Parathyroid adenoma (tissue), 2 donors: ENCODE results near the gene IGF2BP2.
A peak's percentile ranks its signal among the peaks of the same experiment; 100 is the strongest.
"Not testable (repeated sequence)": the region's sequence is repeated elsewhere in the genome, so short reads cannot be mapped to it uniquely, and the experiment has no call there.

Experiments
- H2AFZ ChIP-seq: fragments of 300-600 bp; sonication (generic); one replicate; pipeline ENCODE4 v1.7.0; 2017; ENCODE audit warnings: antibody characterized with exemption, mild to moderate bottlenecking
- H3K27ac ChIP-seq: fragments of 300-600 bp; sonication (generic); one replicate; pipeline ENCODE4 v1.7.0; 2017
- H3K27me3 ChIP-seq: fragments of 300-600 bp; sonication (generic); one replicate; pipeline ENCODE4 v1.7.0; 2017; ENCODE audit warnings: low read length; ENCODE audit not compliant: control insufficient read depth, insufficient read depth
- H3K36me3 ChIP-seq: fragments of 300-600 bp; sonication (generic); one replicate; pipeline ENCODE4 v1.7.0; 2017; ENCODE audit warnings: low read length; ENCODE audit not compliant: control insufficient read depth, insufficient read depth
- H3K4me1 ChIP-seq: fragments of 300-600 bp; sonication (generic); one replicate; pipeline ENCODE4 v1.7.0; 2017; ENCODE audit warnings: control low read depth
- H3K4me2 ChIP-seq: fragments of 300-600 bp; sonication (generic); one replicate; pipeline ENCODE4 v1.7.0; 2017; ENCODE audit warnings: low read length
- H3K4me3 ChIP-seq: fragments of 300-600 bp; sonication (generic); one replicate; pipeline ENCODE4 v1.7.0; 2017; ENCODE audit warnings: low read depth, low read length
- H3K79me2 ChIP-seq: fragments of 300-600 bp; sonication (generic); one replicate; pipeline ENCODE4 v1.7.0; 2017; ENCODE audit warnings: control low read depth
- H3K9ac ChIP-seq: fragments of 300-600 bp; sonication (generic); one replicate; pipeline ENCODE4 v1.7.0; 2017; ENCODE audit warnings: mild to moderate bottlenecking
- H3K9me3 ChIP-seq: fragments of 300-600 bp; sonication (generic); one replicate; pipeline ENCODE4 v1.7.0; 2017; ENCODE audit warnings: low read length; ENCODE audit not compliant: control insufficient read depth
- CTCF ChIP-seq: fragments of 300-600 bp; sonication (generic); IDR thresholded peaks from one replicate; pipeline ENCODE4 v1.7.0; 2017; ENCODE audit warnings: antibody characterized with exemption, mild to moderate bottlenecking
- donor health status: primary hyperparathyroidism.

IGF2BP2 gene

GRCh38 chr3:185701611-185702261 lies 123.1 kb downstream of the IGF2BP2 start:
- H3K4me3 ChIP-seq: no peak overlapping the region
- no peaks in the 10 kb centered on the region for H3K27me3 ChIP-seq
- TF ChIP-seq CTCF: no peak
- no peaks in the 10 kb centered on the region for H3K9me3 ChIP-seq
- H3K4me1 ChIP-seq: peaks cover 10% of the 10 kb centered on the region
- H3K9ac ChIP-seq: no peak overlapping the region
- no peaks in the 10 kb centered on the region for H3K36me3 ChIP-seq
- peak overlapping the region; percentile 12 for H3K27ac ChIP-seq
- H3K4me2 ChIP-seq: no peak overlapping the region
- H3K79me2 ChIP-seq: no peaks in the 10 kb centered on the region
- peak overlapping the region; percentile 58 for H2AFZ ChIP-seq

- no peak overlapping the region for H2AFZ ChIP-seq
- no peak overlapping the region for H3K9ac ChIP-seq
- H3K27me3 ChIP-seq: no peaks in the 10 kb centered on the region
- no peak overlapping the region for H3K27ac ChIP-seq
- H3K79me2 ChIP-seq: no peaks in the 10 kb centered on the region
- H3K4me3 ChIP-seq: no peak overlapping the region
- no peaks in the 10 kb centered on the region for H3K36me3 ChIP-seq
- peaks cover 10% of the 10 kb centered on the region for H3K4me1 ChIP-seq
- no peaks in the 10 kb centered on the region for H3K9me3 ChIP-seq
- no peak overlapping the region for H3K4me2 ChIP-seq
- TF ChIP-seq CTCF: no peak
Measured at GRCh38 chr3:185699927-185700326, 124.9 kb downstream of the IGF2BP2 start.

GRCh38 chr3:185697228-185697627 lies 127.6 kb downstream of the IGF2BP2 start:
- H3K4me2 ChIP-seq, H2AFZ ChIP-seq, H3K4me3 ChIP-seq: not testable (repeated sequence)

GRCh38 chr3:185696039-185696438 lies 128.8 kb downstream of the IGF2BP2 start:
- Histone ChIP-seq H3K9ac (no peak overlapping the region), H3K36me3 (no peaks in the 10 kb centered on the region), H3K27ac (no peak overlapping the region), H3K79me2 (no peaks in the 10 kb centered on the region), H3K9me3 (no peaks in the 10 kb centered on the region), H3K4me3 (no peak overlapping the region), H2AFZ (no peak overlapping the region), H3K4me2 (no peak overlapping the region), H3K27me3 (no peaks in the 10 kb centered on the region), H3K4me1 (no peaks in the 10 kb centered on the region)
- TF ChIP-seq CTCF: no peak

More at GRCh38 chr3:185697228-185697627, 127.6 kb downstream of the IGF2BP2 start:
- not testable (repeated sequence) for H3K4me1 ChIP-seq, H3K9ac ChIP-seq, H3K9me3 ChIP-seq, H3K36me3 ChIP-seq, H3K27me3 ChIP-seq, H3K79me2 ChIP-seq, H3K27ac ChIP-seq

GRCh38 chr3:185693985-185694653 lies 130.7 kb downstream of the IGF2BP2 start:
- no peaks in the 10 kb centered on the region for H3K36me3 ChIP-seq
- H3K79me2 ChIP-seq: no peaks in the 10 kb centered on the region
- H3K27me3 ChIP-seq: no peaks in the 10 kb centered on the region
- H3K9ac ChIP-seq: no peak overlapping the region
- H3K27ac ChIP-seq: no peak overlapping the region
- no peak overlapping the region for H2AFZ ChIP-seq
- no peaks in the 10 kb centered on the region for H3K4me1 ChIP-seq
- H3K9me3 ChIP-seq: no peaks in the 10 kb centered on the region
- no peak overlapping the region for H3K4me3 ChIP-seq
- no peak overlapping the region for H3K4me2 ChIP-seq
- no peak for TF ChIP-seq CTCF
